HG02642 (cell line): ENCODE measurements around the gene PLVAP.
A peak's percentile ranks its signal among the peaks of the same experiment; 100 is the strongest.

Experiments
- ATAC-seq: cut with Tn5 transposase; IDR thresholded peaks from one replicate; pipeline ENCODE4 v1.9.1; 2021; ENCODE audit warnings: mild to moderate bottlenecking; ENCODE audit not compliant: unreplicated experiment, poor library complexity

The PLVAP gene

DNA sequence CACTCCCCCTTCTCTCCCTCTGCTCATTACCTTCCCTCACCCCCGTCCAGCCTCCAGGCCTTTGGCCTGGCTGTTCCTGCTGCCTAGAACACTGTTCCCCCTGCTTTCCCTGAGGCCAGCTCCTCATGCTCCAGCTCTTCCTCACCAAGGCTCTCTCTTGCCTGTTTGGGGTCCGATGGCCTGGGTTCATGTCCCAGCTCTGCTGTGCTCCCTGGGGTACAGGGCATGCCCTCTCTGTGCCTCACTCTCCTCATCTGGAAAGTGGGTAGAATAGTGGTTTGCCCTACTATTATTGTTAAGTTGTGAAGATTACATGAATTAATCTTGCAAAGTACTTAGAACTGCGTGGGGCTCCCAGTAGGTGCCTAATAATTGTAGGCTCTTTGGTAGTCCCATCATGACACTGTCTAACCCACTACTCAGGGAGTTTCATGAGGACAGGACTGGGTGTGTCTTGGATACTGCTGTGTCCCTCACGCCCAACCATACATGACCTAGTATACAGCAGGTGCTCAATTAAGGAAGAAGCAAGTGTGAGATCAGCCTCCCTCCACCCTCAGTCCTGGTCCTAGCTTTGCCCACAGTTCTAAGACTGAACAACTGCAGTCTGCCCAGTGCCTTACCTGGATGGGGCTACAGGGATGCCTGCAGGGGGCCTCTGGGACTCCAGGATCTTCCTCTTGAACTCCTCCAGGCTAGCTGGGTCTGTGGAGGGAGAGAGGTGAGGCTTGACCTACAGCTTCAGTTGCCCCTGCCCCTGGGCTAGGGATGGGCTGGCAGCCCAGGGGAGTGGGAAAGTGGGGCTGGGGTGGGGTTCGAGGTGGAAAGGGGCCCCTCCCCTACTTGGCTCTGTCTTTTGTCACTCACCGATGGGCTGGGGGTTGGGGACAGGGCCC is 17.0 kb downstream of the PLVAP start:
- ATAC-seq: no peak

DNA sequence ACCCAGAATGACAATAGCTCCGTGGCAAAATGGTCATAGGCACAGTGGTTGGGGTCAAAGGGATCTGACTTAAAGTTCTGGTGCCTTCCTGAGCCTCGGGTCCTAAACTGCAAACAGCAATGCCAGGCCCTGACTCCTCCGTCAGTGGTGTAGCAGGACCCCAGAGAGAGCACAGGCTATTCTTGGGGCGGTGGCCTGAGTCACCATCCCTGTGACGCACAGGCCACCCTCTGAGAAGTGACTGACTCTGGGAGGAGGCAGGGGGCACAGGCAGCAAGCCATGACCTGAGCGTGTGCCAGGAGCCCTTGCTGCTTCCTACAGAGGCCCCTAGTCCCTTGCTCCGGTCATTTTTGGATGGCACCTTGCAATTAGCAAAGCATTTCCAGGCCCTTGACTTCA is 18.7 kb downstream of the PLVAP start:
- no peak for ATAC-seq

- no peak for ATAC-seq
Observed at GRCh38 chr19:17357724-17358123, 19.4 kb downstream of the PLVAP start.

DNA sequence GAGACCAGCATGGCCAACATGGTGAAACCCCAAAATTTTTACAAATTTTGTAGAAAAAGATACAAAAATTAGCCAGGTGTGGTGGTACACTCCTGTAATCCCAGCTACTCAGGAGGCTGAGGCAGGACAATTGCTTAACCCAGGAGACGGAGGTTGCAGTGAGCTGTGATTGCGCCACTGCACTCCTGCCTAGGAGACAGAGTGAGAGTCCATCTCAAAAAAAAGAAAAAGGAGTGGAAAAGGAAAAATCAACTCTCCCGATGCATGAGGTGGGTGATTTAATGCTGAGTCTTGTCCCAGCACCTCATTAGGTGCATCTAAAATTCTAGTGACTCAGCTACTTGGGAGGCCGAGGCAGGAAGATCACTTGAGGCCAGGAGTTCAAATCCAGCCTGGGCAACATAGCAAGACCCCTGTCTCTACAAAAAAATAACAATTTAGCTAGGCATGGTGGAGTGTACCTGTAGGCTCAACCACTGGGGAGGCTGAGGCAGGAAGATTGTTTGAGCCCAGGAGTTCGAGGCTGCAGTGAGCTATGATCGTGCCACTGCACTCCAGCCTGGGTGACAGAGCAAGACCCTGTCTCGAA is 20.0 kb downstream of the PLVAP start:
- no peak for ATAC-seq

DNA sequence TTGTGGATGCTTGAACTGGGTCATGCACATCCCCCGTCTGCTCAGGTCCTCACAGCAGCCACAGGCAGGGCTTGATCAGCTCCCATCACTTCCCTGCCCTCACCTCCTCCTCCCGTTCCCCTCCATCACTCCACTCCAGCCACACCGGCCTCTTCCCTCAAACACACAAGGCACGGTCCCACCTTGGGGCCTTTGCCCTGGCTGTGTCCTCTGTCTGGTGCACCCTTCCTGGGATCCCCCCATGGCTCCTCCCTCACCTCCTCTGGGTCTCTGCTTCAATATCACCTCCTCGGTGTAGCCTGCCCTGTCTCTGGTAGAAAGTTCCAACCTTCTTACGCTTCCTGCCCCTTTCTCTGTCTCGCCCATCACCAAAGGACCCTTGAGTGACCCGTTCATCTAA is 23.8 kb downstream of the PLVAP start:
- ATAC-seq: no peak

- ATAC-seq: no peak
Observed at GRCh38 chr19:17352608-17353280, 24.4 kb downstream of the PLVAP start.

- no peak for ATAC-seq
Observed at GRCh38 chr19:17351815-17352435, 25.2 kb downstream of the PLVAP start.

GRCh38 chr19:17348700-17349099 is 28.4 kb downstream of the PLVAP start:
- ATAC-seq: no peak

DNA sequence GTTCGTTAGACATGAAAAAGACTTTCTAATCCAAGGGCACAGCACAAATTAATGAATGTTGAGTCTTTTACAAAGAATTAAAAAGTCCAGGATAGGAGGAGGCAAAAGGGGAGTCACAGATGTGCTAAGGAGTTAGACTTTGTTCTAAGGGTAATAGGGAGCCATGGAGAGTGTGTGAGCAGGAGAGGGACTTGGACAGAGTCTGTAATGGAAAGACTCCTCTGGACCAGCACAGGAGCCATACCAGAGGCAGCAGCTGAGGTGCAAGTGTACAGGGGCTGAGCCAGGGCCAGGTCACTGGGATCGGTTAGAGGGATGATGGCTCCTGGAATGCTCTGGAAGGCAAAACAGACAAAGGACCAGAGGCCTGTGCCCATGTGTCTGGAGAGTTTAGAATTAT is 29.3 kb downstream of the PLVAP start:
- no peak for ATAC-seq

GRCh38 chr19:17347361-17347760 is 29.8 kb downstream of the PLVAP start:
- no peak for ATAC-seq

DNA sequence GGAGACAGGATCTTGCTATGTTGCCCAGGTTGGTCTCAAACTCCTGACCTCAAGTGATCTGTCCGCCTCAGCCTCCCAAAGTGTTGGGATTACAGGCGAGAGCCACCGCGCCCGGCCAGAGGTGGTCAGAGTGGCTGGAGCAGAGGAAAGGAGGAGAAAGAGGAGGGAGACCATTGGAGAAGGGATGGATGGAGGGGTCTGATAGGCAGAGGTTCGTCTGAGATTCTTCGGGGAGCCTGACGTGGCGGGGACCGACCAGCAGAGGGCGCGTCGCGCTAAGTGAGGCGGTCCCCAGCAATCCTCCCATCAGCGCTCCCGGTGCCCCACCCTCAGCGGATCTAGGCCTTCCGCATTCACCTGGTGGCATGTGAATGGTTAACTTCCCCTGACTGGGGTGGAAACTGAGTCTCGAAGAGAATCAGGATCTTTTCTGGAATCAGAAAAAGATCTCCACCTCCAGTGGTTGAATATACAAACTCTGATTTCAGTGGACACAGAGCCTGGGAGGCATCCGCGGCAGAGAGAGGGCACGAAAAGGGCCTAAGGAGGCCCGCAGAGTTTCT is 31.0 kb downstream of the PLVAP start:
- no peak for ATAC-seq

- ATAC-seq: no peak
Observed at GRCh38 chr19:17341845-17342244, 35.3 kb downstream of the PLVAP start.

DNA sequence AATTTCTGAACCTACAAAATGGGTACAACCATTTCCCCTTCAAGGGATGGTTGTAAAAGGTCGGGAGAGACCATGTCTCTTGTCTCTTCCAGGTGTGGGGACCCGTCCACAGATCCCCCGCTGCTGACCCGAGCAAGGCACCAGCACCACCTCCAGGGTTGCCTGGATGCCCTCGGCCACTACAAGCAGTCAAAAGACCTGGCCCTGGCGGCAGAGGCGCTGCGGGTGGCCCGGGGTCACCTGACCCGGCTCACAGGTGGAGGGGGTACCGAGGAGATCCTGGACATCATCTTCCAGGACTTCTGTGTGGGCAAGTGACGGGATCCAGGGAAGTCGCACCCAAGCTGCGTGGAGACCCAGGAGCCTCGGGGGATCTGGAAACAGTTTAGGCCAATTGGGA is 35.8 kb downstream of the PLVAP start:
- ATAC-seq: no peak

DNA sequence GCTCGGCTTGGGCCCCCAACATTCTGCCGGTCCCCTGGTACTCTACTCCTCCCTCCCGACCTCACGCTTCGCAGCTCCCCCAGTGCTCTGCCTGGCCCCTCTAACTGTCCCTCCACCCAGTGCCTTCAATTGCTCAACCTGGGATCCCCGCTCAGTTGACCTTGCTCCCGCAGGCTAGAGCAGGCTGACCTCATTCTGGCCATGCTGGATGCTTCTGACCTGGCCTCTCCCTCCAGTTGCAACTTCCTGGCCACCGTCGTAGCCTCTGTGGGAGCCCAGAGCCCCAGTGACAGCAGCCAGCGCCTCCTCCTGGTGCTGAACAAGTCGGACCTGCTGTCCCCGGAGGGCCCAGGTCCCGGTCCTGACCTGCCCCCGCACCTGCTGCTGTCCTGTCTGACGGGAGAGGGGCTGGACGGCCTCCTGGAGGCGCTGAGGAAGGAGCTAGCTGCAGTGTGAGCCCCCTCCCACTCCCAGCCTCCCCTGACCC is 36.2 kb downstream of the PLVAP start:
- ATAC-seq: no peak

GRCh38 chr19:17340302-17340870 is 36.8 kb downstream of the PLVAP start:
- no peak for ATAC-seq

GRCh38 chr19:17339088-17339741 is 37.9 kb downstream of the PLVAP start:
- no peak for ATAC-seq

- no peak for ATAC-seq
Observed at GRCh38 chr19:17338433-17339078, 38.6 kb downstream of the PLVAP start.

- ATAC-seq: peak; percentile 2
Observed at GRCh38 chr19:17337675-17338432, 39.3 kb downstream of the PLVAP start.
